H9 (cell line): ENCODE data around the gene CAPZA2. TPM values are rescaled to one million over a fixed set of nuclear protein-coding genes. Genes with fewer than 3 reads are reported as not detected.

Experiments
- DNase-seq: peaks from one replicate; pipeline ENCODE4 v3.0.0-alpha.2; 2017
- H2AFZ ChIP-seq: one replicate; pipeline ENCODE4 v1.6.1; 2013; ENCODE audit warnings: mild to moderate bottlenecking, low read length, control low read depth, moderate library complexity
- H2AK5ac ChIP-seq: 2 replicates; pipeline ENCODE4 v1.6.1; 2013; ENCODE audit warnings: low read length, control low read depth, mixed read lengths; ENCODE audit not compliant: insufficient read length
- H2BK120ac ChIP-seq: one replicate; pipeline ENCODE4 v1.6.1; 2013; ENCODE audit warnings: low read depth, mild to moderate bottlenecking, low read length, control low read depth, inconsistent platforms; ENCODE audit not compliant: poor library complexity, severe bottlenecking
- H2BK12ac ChIP-seq: 2 replicates; pipeline ENCODE4 v1.6.1; 2013; ENCODE audit warnings: low read length, control low read depth, mixed read lengths, low read depth; ENCODE audit not compliant: insufficient read length
- H2BK15ac ChIP-seq: 2 replicates; pipeline ENCODE4 v1.6.1; 2013; ENCODE audit warnings: low read depth, low read length, control low read depth
- H2BK20ac ChIP-seq: one replicate; pipeline ENCODE4 v1.6.1; 2013; ENCODE audit warnings: low read depth, mild to moderate bottlenecking, low read length, control low read depth, inconsistent platforms; ENCODE audit not compliant: poor library complexity, severe bottlenecking
- H2BK5ac ChIP-seq: 2 replicates; pipeline ENCODE4 v1.6.1; 2013; ENCODE audit warnings: low read length, control low read depth, mixed read lengths; ENCODE audit not compliant: insufficient read length
- H3K14ac ChIP-seq: 2 replicates; pipeline ENCODE4 v1.6.1; 2013; ENCODE audit warnings: low read length, control low read depth; ENCODE audit not compliant: insufficient read depth
- H3K18ac ChIP-seq: 2 replicates; pipeline ENCODE4 v1.6.1; 2013; ENCODE audit warnings: low read depth, mild to moderate bottlenecking, mixed read lengths, low read length, control low read depth; ENCODE audit not compliant: insufficient read length
- H3K23ac ChIP-seq: 2 replicates; pipeline ENCODE4 v1.6.1; 2013; ENCODE audit warnings: low read length, control low read depth, mixed read lengths, low read depth; ENCODE audit not compliant: insufficient read length
- H3K23me2 ChIP-seq: 2 replicates; pipeline ENCODE4 v1.6.1; 2013; ENCODE audit warnings: low read depth, mild to moderate bottlenecking, mixed read lengths, low read length, control low read depth; ENCODE audit not compliant: insufficient read length, poor library complexity, severe bottlenecking
- H3K27ac ChIP-seq: 2 replicates; pipeline ENCODE4 v1.5.1; 2013; ENCODE audit warnings: low read length, control low read depth, mixed read lengths, low read depth; ENCODE audit not compliant: insufficient read length
- H3K27me3 ChIP-seq: 2 replicates; pipeline ENCODE4 v1.6.1; 2013; ENCODE audit warnings: low read length, control low read depth, inconsistent platforms; ENCODE audit not compliant: insufficient read depth
- H3K4ac ChIP-seq: 2 replicates; pipeline ENCODE4 v1.6.1; 2013; ENCODE audit warnings: low read depth, mild to moderate bottlenecking, control low read depth, inconsistent platforms, low read length, moderate library complexity
- H3K4me1 ChIP-seq: 2 replicates; pipeline ENCODE4 v1.6.1; 2013; ENCODE audit warnings: low read length, control low read depth, inconsistent platforms; ENCODE audit not compliant: insufficient read depth
- H3K4me2 ChIP-seq: 2 replicates; pipeline ENCODE4 v1.6.1; 2013; ENCODE audit warnings: low read length, control low read depth, mixed read lengths; ENCODE audit not compliant: insufficient read length, insufficient read depth
- H3K56ac ChIP-seq: 2 replicates; pipeline ENCODE4 v1.6.1; 2013; ENCODE audit warnings: low read depth, mild to moderate bottlenecking, mixed read lengths, low read length, control low read depth; ENCODE audit not compliant: insufficient read length
- H3K79me1 ChIP-seq: 2 replicates; pipeline ENCODE4 v1.6.1; 2013; ENCODE audit warnings: low read depth, mild to moderate bottlenecking, moderate library complexity, low read length, control low read depth, inconsistent platforms; ENCODE audit not compliant: insufficient read depth, poor library complexity, severe bottlenecking
- H3K79me2 ChIP-seq: 2 replicates; pipeline ENCODE4 v1.6.1; 2013; ENCODE audit warnings: low read length, control low read depth, inconsistent platforms; ENCODE audit not compliant: insufficient read depth
- H3K9ac ChIP-seq: 2 replicates; pipeline ENCODE4 v1.6.1; 2013; ENCODE audit warnings: low read length, control low read depth, mixed read lengths; ENCODE audit not compliant: insufficient read length; ENCODE audit errors: extremely low read depth
- H3K9me3 ChIP-seq: one replicate; pipeline ENCODE4 v1.6.1; 2013; ENCODE audit warnings: low read depth, low read length, inconsistent platforms; ENCODE audit not compliant: control insufficient read depth
- H3T11ph ChIP-seq: one replicate; pipeline ENCODE4 v1.6.1; 2013; ENCODE audit warnings: mild to moderate bottlenecking, low read length, control low read depth, inconsistent platforms
- H4K20me1 ChIP-seq: one replicate; pipeline ENCODE4 v1.6.1; 2013; ENCODE audit not compliant: control insufficient read depth, insufficient read length, insufficient read depth
- H4K5ac ChIP-seq: 2 replicates; pipeline ENCODE4 v1.6.1; 2013; ENCODE audit warnings: low read depth, mild to moderate bottlenecking, mixed read lengths, low read length, control low read depth; ENCODE audit not compliant: insufficient read length
- H4K8ac ChIP-seq: replicated peaks from 2 replicates; pipeline ENCODE4 v1.6.1; 2013; ENCODE audit warnings: low read length, control low read depth, mixed read lengths, low read depth; ENCODE audit not compliant: insufficient read length
- H4K91ac ChIP-seq: 2 replicates; pipeline ENCODE4 v1.6.1; 2013; ENCODE audit warnings: low read depth, mild to moderate bottlenecking, moderate library complexity, mixed read lengths, low read length, control low read depth; ENCODE audit not compliant: insufficient read length
- H3K27ac Mint-ChIP-seq, 3 experiments: 2 replicates in 2 of 3; 3 replicates in 1 of 3; pipeline ENCODE4 v1.8.0; 2020 to 2021; ENCODE audit warnings: mixed read lengths in 3 of 3, mild to moderate bottlenecking in 1 of 3, moderate library complexity in 1 of 3
- H3K27me3 Mint-ChIP-seq: 2 replicates; pipeline ENCODE4 v1.8.0; 2021; ENCODE audit warnings: low read depth, mild to moderate bottlenecking, moderate library complexity, mixed read lengths
- H3K36me3 Mint-ChIP-seq, 3 experiments: 2 replicates in 2 of 3; 3 replicates in 1 of 3; pipeline ENCODE4 v1.8.0; 2020 to 2021; ENCODE audit warnings: low read depth in 3 of 3, mixed read lengths in 3 of 3; ENCODE audit not compliant: insufficient read depth in 1 of 3
- H3K4me1 Mint-ChIP-seq, 2 experiments: 2 replicates each; pipeline ENCODE4 v1.8.0; 2020; ENCODE audit warnings: mixed read lengths in 2 of 2
- H3K4me3 Mint-ChIP-seq, 2 experiments: 2 replicates in 1 of 2; 3 replicates in 1 of 2; pipeline ENCODE4 v1.8.0; 2020 to 2021; ENCODE audit warnings: mild to moderate bottlenecking in 2 of 2, mixed read lengths in 2 of 2, moderate library complexity in 1 of 2
- H3K9me3 Mint-ChIP-seq, 2 experiments: 2 replicates in 1 of 2; 3 replicates in 1 of 2; pipeline ENCODE4 v1.8.0; 2020; ENCODE audit warnings: mild to moderate bottlenecking in 2 of 2, mixed read lengths in 2 of 2, moderate library complexity in 1 of 2
- WGBS: extraction: QIAGEN DNeasy Blood & Tissue Kit; methylation state at CpG from one replicate; pipeline ENCODE4 v1.1.7; 2013; ENCODE audit warnings: missing lambda C conversion rate, low lambda C conversion rate, mixed read lengths; ENCODE audit not compliant: insufficient read length; ENCODE audit errors: extremely low coverage; 5-methylcytosine and 5-hydroxymethylcytosine counted together
- total RNA-seq: library from RNA; stranded (reverse); gene quantifications from 2 replicates; pipeline ENCODE4 v1.2.1, GENCODE V29; 2021
- TF ChIP-seq, protein P1 (sequence below): fragments of 200-600 bp; sonication (generic); conservative IDR thresholded peaks from 3 replicates; pipeline ENCODE4 v1.8.0; 2021; ENCODE audit warnings: antibody characterized with exemption, mild to moderate bottlenecking

The CAPZA2 gene
- total RNA-seq, 1 experiment from 2014 or later: 131 TPM

DNA sequence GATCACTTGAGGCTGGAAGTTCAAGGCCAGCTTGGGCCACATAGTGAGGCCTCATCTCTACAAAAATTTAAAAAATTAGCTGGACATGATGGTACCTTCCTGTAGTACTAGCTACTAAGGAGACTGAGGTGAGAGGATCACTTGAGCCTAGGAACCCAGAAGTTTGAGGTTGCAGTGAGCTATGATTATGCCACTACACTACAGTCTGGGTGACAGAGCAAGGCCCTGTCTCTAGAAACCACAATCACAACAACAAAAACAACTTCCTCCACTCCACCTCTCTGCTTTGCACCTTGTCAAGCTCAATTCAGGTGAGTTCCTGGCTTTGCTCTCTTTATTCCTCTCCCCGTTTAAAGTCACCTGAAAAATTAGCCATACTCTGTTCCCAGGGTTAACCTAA, 8.3 kb upstream of the CAPZA2 start:
- Histone ChIP-seq H3K9ac (no peak overlapping the region), H3K79me2 (no peaks in the 10 kb centered on the region), H2BK15ac (no peak overlapping the region), H3T11ph (no peak overlapping the region), H2BK12ac (no peak overlapping the region), H2BK5ac (no peak overlapping the region), H4K91ac (no peak overlapping the region), H3K23me2 (no peaks in the 10 kb centered on the region), H2AFZ (no peak overlapping the region), H2BK120ac (no peak overlapping the region), H4K20me1 (no peaks in the 10 kb centered on the region), H3K4me1 (peaks cover 2% of the 10 kb centered on the region; the same call in 1 of the 2 replicates), H3K4me2 (no peak overlapping the region), H2AK5ac (no peak overlapping the region), H3K23ac (no peak overlapping the region), H3K56ac (no peak overlapping the region), H3K27me3 (no peaks in the 10 kb centered on the region), H3K4ac (no peak overlapping the region), H4K5ac (no peak overlapping the region), H3K18ac (no peak overlapping the region), H4K8ac (no peak overlapping the region), H3K14ac (no peak overlapping the region), H3K9me3 (no peaks in the 10 kb centered on the region), H2BK20ac (no peak overlapping the region), H3K27ac (no peak overlapping the region), H3K79me1 (no peaks in the 10 kb centered on the region)
- no peak for DNase-seq
- H3K27me3 Mint-ChIP-seq: peaks cover 1% of the 10 kb centered on the region
- H3K36me3 Mint-ChIP-seq: peaks cover 0 to 4% (median 0%) of the 10 kb centered on the region in 3 experiments; a peak in 2 of 7 replicates
- no peak overlapping the region for H3K4me3 Mint-ChIP-seq
- TF ChIP-seq, protein P1, sequence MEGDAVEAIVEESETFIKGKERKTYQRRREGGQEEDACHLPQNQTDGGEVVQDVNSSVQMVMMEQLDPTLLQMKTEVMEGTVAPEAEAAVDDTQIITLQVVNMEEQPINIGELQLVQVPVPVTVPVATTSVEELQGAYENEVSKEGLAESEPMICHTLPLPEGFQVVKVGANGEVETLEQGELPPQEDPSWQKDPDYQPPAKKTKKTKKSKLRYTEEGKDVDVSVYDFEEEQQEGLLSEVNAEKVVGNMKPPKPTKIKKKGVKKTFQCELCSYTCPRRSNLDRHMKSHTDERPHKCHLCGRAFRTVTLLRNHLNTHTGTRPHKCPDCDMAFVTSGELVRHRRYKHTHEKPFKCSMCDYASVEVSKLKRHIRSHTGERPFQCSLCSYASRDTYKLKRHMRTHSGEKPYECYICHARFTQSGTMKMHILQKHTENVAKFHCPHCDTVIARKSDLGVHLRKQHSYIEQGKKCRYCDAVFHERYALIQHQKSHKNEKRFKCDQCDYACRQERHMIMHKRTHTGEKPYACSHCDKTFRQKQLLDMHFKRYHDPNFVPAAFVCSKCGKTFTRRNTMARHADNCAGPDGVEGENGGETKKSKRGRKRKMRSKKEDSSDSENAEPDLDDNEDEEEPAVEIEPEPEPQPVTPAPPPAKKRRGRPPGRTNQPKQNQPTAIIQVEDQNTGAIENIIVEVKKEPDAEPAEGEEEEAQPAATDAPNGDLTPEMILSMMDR: no peak
- H3K27ac Mint-ChIP-seq: no peak overlapping the region
- WGBS: no CpG with 5 or more reads among the region's 1 CpG
- H3K4me1 Mint-ChIP-seq: peaks cover 28 to 33% of the 10 kb centered on the region in 2 experiments
- H3K9me3 Mint-ChIP-seq: peaks cover 0 to 3% of the 10 kb centered on the region in 2 experiments; a peak in 1 of 5 replicates
